ENCODE data around the gene PRMT7. TPM values are rescaled to one million over a fixed set of nuclear protein-coding genes. Genes with fewer than 3 reads are reported as not detected.

The PRMT7 gene
- total RNA-seq, 1 experiment from 2014 or later, result 47.5 TPM

GRCh38 chr16:68355447-68356248 lies 44.8 kb downstream of the PRMT7 start:
- TF ChIP-seq EZH2 (IDR thresholded peaks at IDR 0.05; ENCODE audit: low read depth) (no peak), CTCF (conservative IDR thresholded peaks at IDR 0.05) (no peak)
- no peaks in the 10 kb centered on the region for H4K20me1 ChIP-seq (ENCODE audit: insufficient read depth)
- no peaks in the 10 kb centered on the region for H3K27me3 ChIP-seq (ENCODE audit: insufficient read depth, low read depth)
- H3K4me2 ChIP-seq, result no peak overlapping the region
- H3K27ac ChIP-seq, result no peak overlapping the region
- DNase-seq, result no peak
- no peaks in the 10 kb centered on the region; the same call in 1 of the 2 replicates for H3K36me3 ChIP-seq (ENCODE audit: low read depth)
- POLR2A ChIA-PET (ENCODE audit: unreplicated experiment), result no interaction called here
- no peaks in the 10 kb centered on the region for H3F3A ChIP-seq (ENCODE audit: insufficient read depth, low read depth)
- H3K4me1 ChIP-seq (replicated peaks; ENCODE audit: insufficient read depth), result no peaks in the 10 kb centered on the region
- H3K79me2 ChIP-seq (ENCODE audit: low read depth), result no peaks in the 10 kb centered on the region
- no TSS peak for BruUV-seq (replicated peaks)
- no peak overlapping the region for H2AFZ ChIP-seq
- H3K9me3 ChIP-seq (ENCODE audit: insufficient read depth, low read depth), result no peaks in the 10 kb centered on the region
- intact Hi-C loops (cut with micrococcal nuclease; ENCODE audit: unreplicated experiment), result no loop called here
- no peak overlapping the region for H3K4me3 ChIP-seq
- CTCF ChIA-PET, result no interaction called here
- no peaks in the 10 kb centered on the region for H3K9me2 ChIP-seq (ENCODE audit: insufficient read depth)

DNA sequence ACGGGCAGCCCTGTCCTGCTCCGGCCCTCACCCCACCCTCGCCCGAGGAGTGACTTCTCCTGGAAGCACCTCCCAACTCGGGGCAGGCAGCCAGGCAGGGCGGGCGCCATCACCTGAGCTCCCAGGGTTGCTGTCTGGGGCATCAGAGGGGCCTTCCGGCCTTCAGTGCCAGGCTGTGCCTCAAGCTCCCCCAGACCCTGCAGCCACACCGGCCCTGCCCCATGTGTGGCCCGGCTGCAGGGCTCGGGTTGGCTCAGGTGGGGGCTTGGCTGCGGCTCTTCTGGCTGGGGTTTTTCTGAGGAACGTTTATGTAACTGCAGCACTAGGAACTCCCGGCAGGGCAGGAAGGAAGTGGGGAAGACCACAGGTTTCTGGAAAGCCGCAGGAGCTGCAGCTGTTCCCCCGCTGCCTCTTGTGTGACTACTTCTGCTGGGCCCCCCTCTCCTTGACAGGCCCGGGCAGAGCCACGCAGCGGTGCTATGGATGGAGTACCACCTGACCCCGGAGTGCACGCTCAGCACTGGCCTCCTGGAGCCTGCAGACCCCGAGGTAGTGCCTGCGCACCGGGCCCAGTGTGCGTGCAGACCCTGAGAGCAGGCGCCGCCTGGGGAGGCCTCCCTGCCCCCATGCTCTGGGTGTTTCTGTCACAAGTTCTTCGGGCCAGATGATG lies 45.6 kb downstream of the PRMT7 start:
- TF ChIP-seq CTCF (conservative IDR thresholded peaks at IDR 0.05) (no peak), EZH2 (IDR thresholded peaks at IDR 0.05; ENCODE audit: low read depth) (no peak)
- POLR2A ChIA-PET (ENCODE audit: unreplicated experiment), result no interaction called here
- intact Hi-C loops (cut with micrococcal nuclease; ENCODE audit: unreplicated experiment), result no loop called here

GRCh38 chr16:68356919-68357286 lies 46.1 kb downstream of the PRMT7 start:
- no peak overlapping the region for H3K27ac ChIP-seq
- H3F3A ChIP-seq (ENCODE audit: insufficient read depth, low read depth), result no peaks in the 10 kb centered on the region
- H3K9me3 ChIP-seq (ENCODE audit: insufficient read depth, low read depth), result no peaks in the 10 kb centered on the region
- H3K4me3 ChIP-seq, result no peak overlapping the region
- H3K4me2 ChIP-seq, result no peak overlapping the region
- H3K9me2 ChIP-seq (ENCODE audit: insufficient read depth), result no peaks in the 10 kb centered on the region
- H3K4me1 ChIP-seq (replicated peaks; ENCODE audit: insufficient read depth), result no peaks in the 10 kb centered on the region
- POLR2A ChIA-PET (ENCODE audit: unreplicated experiment), result no interaction called here
- TF ChIP-seq EZH2 (IDR thresholded peaks at IDR 0.05; ENCODE audit: low read depth) (no peak), CTCF (conservative IDR thresholded peaks at IDR 0.05) (no peak)
- intact Hi-C loops (cut with micrococcal nuclease; ENCODE audit: unreplicated experiment), result no loop called here
- no peaks in the 10 kb centered on the region for H3K79me2 ChIP-seq (ENCODE audit: low read depth)
- CTCF ChIA-PET, result no interaction called here
- H2AFZ ChIP-seq, result no peak overlapping the region
- H4K20me1 ChIP-seq (ENCODE audit: insufficient read depth), result no peaks in the 10 kb centered on the region
- H3K27me3 ChIP-seq (ENCODE audit: insufficient read depth, low read depth), result no peaks in the 10 kb centered on the region
- BruUV-seq (replicated peaks), result no TSS peak
- no peak for DNase-seq
- no peaks in the 10 kb centered on the region; the same call in 1 of the 2 replicates for H3K36me3 ChIP-seq (ENCODE audit: low read depth)

More for the DNA sequence above, 45.6 kb downstream of the PRMT7 start:
- Histone ChIP-seq H3F3A (ENCODE audit: insufficient read depth, low read depth) (no peaks in the 10 kb centered on the region), H3K27ac (no peak overlapping the region), H3K4me3 (no peak overlapping the region), H4K20me1 (ENCODE audit: insufficient read depth) (no peaks in the 10 kb centered on the region), H3K9me2 (ENCODE audit: insufficient read depth) (no peaks in the 10 kb centered on the region), H2AFZ (no peak overlapping the region), H3K79me2 (ENCODE audit: low read depth) (no peaks in the 10 kb centered on the region), H3K4me2 (no peak overlapping the region), H3K9me3 (ENCODE audit: insufficient read depth, low read depth) (no peaks in the 10 kb centered on the region), H3K36me3 (ENCODE audit: low read depth) (no peaks in the 10 kb centered on the region; the same call in 1 of the 2 replicates), H3K4me1 (replicated peaks; ENCODE audit: insufficient read depth) (no peaks in the 10 kb centered on the region), H3K27me3 (ENCODE audit: insufficient read depth, low read depth) (no peaks in the 10 kb centered on the region)
- CTCF ChIA-PET, result no interaction called here
- DNase-seq, result no peak
- BruUV-seq (replicated peaks), result no TSS peak
